Effector CD8-positive, alpha-beta T cell (primary cell): ENCODE results near the gene CRACR2B.

Experiments
- DNase-seq: peaks from one replicate; lab custom pipeline; 2025; lab: John Stamatoyannopoulos, UW

Gene CRACR2B

DNA sequence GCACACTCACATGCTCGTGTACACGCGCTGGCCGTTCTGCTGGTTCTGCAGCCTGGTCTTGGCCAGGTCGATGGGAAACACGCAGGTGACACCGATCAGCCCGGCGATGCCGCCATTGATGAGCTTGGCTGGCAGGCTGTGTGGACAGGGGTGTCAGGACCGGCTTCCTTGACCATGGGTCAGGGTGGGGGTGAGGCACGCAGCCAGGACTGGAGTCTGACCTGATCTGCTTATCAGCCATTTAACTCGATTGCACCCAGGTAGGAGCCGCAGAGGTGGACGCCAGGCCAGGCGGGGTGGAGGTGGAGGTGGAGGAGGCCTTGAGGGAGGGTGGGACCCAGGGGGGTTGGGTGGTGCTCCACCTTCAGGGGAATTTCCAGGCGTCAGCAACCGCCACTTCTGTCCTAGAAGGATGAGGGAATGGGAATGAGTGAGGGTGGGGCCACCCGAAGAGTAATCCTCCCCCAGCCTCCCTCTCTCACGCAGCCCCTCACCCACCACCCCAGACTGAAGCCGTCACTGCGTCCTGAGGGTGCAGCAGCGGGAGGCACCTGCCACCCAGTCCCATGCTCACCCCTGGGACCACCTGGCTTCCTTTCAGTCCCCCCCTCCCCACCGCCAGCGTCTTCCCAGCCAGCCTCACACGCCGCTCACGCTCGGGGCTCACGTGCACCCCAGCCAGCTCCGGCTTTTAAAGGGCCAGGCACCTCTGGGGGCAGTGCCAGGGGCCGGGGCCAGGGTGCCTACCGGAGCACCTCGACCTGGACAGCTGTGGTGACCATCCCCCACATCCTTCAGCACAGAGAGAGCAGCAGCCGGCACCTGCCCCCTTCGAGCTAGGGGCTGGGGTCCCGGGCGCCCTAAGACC is 32.7 kb upstream of the CRACR2B start:
- no peak for DNase-seq

DNA sequence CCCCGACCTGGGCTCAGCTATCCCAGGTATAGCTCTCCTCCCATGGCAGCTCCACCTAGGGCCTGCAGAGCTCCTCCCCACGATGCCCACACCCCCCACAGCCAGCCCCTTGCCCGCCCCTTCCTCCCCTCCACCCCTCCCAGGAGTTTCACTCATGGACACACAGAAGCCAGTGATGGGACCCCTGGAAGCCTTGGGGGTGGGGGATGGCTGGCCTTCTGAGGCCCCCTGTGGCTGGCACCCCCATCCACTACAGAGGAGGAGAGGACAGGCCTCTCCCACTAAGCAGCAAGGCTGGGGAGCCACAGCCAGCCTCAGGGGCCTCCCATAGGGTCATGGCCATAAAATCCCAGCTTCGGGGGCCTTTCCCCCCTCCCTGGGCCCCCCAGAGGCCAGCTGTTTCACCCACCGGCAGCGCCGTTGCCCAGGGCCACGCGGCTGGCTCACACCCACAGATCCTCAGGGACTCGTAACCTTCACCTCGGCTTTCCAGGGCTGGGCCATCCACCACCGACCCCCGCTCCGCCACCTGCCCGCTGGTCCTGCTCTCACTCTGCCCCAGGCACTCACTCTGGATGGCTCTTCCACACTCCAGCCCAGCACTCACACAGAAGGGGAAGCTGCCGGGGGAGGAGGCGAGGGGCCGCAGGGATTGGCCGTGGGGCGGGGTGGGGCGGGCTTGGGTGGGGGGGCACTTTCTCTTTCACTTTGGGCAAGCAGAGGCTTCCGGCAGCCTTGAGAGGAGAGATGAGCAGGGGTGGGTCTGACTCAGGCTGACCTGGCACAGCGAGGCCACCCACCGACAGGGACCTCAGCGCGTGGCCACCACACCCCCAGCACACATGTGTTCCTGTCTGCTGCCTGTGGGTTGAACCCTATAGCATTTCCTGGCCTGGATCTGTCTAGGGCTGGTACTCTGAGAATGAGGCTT is 31.8 kb upstream of the CRACR2B start:
- DNase-seq = peak; percentile 78

DNA sequence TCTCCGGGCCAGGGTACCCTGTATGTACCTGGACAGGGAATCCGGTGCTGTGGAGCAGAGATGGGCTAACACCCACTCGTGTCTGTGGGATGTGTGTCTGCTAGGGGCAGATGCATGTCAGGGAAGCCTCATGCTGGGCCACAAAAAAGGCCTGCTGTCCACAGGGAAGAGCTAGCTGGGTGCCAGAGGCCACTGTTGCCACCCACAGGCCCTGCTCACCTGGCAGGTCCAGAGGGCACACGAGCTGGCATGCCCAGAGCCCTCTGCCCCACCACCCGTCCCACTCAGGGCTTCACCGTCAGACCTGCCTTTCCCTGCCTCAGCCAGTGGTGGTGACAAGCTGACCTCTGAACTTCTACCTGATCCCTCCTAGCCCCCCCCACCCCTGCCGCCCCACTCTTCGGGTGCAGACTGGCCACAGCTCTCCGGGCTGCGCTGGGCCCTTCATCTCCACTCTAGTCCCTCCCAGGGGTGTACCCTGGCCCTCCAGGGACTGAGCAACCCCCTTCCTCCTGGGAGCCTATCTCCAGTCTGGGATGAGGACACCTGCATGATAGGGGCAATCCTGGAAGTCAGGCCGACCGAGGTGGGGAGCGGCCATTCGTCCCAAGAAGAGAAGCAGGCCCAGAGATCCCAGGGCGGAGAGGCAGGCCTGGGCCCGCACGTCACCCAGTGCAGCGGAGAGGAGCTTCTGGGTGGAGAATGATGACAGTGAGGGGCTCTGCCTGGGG is 31.0 kb upstream of the CRACR2B start:
- no peak for DNase-seq

DNA sequence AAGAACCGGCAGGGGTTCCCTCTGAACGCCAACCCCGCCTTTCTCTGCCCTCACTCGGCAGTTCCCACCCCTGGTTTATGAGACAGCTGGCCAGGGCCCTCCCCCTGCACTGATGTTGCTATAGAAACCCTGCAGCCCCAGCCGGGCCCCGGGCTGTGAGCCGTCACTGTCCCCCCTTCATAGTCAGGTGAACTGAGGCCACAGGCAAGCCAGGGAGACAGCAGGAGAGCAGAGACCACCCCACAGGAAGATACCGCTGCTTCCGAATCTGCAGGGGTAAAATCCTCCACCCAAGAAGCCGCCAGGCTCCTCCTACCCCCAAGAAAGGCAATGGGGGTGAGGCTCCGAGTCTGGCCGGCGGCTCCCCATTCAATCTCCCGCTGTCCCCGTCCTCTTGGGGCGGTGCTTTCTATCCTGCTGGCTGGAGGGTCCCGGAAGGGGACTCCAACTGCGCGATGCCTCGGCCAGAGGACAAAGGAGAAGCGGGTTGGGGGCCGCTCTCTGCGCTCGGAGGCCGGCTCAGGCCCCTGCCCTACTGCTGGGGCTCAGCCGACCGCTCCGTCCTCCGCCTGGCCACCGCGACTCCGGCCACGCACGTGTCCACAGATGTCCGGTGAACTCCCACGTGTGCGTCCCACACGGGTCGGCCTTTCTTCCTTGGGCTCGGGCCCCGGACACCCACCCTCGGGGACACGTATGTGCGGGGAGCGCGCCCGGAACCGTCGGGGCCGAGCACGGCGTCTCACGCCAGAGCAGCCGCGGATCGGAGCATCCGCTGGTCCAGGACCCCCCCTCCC is 30.2 kb upstream of the CRACR2B start:
- peak; percentile 71 for DNase-seq

DNA sequence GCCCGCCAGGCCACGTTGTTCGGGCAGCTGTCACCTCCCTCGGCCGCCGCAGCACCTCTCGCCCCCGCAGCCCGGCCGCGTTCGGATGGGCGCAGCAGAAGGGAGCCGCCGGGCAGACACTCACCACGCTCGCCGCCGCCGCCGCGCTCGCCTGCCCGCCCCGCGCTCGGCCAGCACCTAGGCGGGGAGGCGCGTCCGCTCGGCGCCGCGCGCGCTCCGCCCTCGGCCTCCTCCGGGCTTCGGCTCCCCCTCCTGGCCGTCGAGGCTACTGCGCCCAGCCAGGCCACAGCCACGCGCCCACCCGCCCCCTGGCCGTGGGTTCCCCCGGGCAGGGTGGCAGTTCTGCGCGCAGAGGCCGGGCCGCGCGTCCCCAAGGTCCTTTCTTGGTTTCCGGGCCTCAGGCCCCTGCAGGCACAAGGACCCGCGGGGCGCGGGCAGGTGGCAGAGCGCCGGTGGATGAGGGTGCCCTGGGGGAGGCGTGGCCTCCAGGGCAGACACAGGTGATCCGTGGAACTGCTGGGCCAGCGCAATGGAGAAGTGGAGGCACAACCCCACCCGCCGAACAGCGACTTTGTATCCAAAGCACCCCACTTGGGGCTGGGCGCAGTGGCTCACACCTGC is 29.5 kb upstream of the CRACR2B start, which contains the start of gene SLC25A22:
TSS of gene SLC25A22 (minus strand) at position 189 of the 621 bp plus-strand sequence. CDS start 3,275 bp downstream, outside the sequence.
- peak; percentile 71 for DNase-seq

DNA sequence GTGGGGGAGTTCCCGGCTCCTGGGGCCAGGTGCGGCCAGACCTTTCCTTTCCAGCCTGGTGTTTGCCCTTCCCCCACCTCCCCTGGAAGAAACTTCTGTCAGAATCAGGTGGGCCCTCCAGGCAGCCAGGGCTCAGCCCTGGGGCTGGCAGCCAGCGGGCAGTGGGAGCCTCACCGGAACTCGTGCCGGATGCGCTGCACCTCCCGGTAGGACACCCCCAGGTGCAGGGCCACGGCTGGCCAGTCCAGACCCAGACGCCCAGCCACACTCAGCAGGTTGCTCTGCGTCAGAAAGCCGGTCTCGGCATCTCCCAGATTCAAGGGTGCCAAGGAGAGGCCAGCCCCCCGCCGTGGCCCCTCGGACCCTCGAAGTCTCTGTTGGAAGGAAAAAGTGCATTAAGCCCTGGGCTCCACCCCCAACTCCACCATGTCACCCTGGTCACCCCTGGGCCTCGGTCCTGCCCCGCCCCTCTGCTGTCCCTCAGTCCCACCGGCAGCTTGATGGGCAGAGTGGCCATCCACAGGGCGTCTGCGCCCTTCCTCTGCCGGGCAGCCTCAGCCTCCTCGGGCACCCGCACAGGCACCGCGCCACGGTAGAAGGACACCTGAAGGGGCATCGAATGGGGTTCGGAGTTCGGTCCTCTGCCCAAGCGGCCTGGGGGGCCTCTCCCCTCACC is 27.9 kb upstream of the CRACR2B start:
- DNase-seq = no peak

DNA sequence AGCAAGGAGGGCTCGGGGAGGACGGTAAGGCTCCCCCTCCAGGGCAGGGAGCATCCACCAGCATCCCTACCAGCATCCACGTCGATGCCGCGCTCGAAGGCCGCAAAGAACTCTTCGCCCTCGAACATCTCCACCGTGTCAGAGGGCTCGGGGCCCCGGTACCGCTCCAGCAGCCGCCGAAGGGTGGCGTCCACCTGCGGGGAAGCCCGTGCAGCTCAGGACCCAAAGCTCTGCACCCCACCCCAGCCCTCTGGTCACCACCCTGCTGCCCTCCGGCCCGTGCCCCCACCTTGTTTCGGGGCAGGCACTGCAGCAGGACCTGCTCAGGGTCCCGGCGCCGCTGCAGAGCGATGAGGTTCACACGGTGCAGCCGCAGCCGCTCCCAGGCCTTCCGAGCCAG is 27.2 kb upstream of the CRACR2B start:
- DNase-seq = no peak

DNA sequence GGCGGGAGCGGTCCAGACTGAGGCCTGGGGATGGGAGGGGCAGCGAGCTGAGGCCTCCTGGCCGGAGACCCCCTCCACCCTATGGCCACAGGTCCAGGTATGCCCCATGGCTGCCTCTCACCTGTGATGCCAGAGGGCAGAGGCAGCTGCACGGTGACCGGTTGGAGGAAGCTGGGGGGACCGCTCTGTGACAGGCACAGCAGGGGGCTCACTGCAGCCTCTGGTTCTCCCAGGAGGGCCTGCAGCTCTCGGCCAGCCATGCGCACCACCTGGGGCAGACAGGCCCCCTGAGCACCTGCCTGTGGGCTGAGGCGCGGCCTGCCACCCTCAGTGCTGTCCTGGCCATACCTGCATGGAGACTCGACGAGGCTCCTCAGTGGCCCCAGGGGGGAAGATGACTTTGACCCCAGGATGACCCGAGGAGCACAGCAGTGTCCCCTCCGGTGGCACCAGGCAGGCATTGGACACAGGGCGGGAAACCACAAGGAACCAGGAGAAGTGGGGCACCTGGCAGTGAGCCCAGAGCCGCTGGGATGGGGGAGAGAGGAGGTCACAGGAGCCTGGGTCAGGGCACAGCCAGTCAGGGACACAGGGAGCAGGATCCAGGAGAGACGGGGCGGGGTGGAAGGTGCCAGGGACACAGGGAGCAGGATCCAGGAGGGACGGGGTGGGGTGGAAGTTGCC is 26.5 kb upstream of the CRACR2B start:
- DNase-seq = no peak

DNA sequence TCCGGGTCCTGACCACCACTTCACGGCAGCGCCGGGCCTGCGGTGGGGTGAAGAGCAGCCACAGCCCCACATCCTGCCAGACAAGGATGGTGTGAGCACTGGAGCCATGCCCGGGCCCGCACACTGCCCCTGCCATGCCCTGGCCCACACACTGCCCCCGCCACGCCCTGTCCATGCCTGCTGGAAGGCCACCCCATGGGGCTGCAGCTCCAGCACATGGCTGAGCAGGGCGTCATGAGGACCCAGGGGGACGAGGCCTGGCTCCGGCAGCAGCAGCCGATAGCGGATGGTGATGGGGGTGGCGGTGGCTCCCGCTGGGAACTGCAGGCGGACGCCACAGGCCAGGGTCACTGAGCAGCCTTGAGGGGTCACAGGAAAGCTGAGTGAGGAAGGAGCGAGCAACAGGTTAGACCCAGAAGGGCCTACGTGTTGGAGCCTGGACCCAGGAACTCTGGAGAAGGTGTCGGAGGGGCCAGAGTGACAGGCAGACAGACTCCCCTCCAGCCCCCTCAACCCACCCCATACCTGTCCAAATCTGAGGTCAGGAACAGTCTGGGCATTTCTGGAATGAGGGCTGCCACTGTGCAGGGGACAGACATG is 25.6 kb upstream of the CRACR2B start:
- no peak for DNase-seq

DNA sequence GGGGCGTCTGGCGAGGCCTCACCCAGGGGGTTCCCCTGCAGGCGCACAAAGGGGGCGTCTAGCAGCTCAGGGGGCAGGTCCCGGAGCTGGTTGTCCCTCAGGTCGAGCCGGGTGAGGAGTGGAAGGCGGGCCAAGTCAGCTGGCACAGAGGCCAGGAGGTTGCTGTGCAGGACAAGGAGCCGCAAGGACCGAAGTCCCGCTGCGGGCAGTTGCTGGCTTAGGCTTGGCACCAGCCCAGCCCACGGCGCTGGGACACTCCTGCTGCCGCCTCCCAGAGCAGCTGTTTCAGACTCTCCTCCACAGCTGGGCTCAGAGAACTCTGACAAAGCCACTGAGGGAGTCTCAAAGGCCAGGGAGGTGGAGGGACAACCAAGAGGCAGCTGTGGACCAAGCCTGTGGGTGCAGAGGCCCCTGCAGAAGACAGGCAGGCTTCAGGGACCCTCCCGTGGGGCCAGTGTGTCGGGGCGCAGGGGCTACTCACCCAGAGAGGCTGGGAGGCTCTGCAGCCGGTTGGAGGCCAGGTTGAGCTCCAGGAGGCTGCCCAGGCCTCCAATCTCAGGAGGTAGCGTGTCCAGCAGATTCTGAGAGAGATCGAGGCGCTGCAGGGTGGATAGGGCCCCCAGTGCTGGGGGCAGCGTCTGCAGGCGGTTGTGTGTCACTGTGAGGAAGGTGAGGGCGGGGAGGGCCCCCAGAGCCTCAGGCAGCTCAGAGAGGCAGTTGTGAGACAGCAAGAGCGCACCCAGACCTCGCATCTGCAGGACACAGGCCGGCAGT is 24.8 kb upstream of the CRACR2B start:
- DNase-seq = no peak

DNA sequence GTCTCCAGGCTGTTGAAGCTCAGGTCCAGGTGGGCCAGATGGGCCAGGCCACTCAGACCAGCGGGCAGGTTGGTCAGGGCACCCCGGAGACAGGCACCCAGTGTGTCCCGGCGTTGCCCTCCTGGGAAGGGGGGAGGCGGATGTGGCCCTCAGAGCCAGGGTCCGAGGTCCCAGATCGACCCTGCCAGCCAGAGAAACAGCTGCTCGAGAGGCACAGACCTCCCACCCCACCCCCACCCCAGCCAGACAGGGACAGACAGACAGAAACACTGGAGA is 24.3 kb upstream of the CRACR2B start:
- DNase-seq = no peak

DNA sequence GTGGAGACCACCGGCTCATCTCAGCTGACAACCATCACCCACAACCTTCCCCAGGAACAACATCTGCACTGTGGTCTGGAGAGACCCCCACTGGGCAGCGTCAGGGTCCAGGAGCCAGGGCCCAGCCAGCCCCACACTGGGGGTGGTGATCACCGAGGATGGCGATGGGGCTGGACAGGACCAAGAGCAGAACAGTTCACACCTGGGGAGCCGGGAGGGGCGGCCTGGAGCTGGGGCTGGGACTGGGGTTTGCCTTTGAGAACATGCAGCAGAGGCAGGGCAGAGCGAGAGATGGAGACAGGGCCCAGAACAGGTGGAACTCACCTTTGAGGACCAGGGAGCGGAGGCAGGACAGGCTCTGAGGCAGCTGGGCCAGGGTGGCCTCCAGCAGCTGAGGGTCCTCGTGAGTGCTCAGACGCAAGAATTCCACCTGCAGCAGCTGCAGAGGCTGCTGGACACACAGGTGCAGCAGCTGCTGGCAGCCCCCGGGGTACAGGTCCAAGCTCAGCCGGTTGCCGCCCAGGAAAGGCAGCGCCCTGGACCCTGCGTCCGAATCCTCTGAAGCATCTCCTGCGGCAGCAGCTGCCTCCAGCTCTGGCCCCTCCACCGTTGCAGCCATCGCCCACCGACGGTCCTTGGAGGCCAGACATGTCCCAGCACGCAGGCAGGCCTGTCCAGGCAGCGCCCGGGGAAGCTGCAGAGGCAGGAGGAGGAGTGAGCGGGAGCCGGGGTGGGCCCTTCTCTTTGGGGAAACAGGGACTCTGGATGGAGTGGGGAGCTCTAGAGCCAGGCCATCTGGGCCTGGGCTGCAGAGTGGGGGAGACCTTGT is 23.7 kb upstream of the CRACR2B start:
- no peak for DNase-seq

DNA sequence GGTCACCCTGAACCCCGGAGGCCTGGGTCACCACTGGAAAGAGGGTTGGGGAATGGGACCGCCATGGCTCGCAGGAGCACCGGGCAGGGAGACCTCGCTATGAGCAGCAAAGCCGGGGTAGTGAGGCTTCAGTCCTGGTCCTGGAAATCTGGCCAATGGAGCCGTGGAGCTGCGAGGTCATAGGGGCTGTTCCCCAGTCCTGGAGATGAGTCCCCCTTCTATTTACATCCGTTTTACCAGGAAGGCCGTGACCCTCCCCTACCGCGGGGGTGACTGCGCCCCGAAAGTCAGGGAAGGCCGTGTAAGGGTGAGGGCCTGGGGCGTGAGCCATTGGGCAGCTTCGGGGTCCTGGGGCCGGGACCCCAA is 23.1 kb upstream of the CRACR2B start:
- DNase-seq = no peak

DNA sequence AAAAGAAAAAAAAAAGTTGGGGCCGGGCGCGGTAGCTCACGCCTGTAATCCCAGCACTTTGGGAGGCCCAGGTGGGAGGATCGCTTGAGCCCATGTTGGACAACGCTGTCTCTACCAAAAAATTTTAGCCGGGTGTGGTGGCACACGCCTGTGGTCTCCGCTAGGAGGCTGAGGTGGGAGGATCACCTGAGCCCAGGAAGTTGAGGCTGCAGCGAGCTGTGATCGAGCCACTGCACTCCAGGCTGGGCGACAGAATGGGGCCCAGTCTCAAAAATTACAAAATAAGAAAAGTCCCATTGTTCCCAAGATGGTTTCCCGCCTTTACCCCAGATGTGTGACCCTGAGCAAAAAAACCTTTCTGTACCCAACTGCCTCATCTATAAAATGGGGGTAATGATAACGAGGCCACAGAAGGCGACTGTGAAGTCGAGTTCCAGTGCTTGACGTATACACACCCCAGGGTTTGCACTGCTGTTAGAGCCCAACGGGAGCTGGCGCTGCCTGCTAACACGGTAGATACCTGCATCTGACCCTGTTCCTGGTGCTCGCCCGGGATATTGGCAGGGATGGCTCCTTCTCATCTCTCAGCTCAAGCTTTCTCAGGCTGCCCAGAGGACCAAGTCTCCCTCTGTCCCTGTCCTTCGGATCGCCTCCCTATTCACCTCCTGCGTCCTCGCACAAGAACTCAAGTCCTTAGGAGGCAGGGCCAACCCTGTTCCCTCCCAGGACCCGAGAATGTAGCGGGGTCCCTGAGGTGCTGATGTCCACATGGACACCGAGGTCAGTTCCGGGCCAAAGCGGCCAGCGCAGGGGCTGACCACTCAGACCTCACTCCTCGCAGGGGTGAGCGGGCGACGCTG is 19.1 kb upstream of the CRACR2B start:
- no peak for DNase-seq

DNA sequence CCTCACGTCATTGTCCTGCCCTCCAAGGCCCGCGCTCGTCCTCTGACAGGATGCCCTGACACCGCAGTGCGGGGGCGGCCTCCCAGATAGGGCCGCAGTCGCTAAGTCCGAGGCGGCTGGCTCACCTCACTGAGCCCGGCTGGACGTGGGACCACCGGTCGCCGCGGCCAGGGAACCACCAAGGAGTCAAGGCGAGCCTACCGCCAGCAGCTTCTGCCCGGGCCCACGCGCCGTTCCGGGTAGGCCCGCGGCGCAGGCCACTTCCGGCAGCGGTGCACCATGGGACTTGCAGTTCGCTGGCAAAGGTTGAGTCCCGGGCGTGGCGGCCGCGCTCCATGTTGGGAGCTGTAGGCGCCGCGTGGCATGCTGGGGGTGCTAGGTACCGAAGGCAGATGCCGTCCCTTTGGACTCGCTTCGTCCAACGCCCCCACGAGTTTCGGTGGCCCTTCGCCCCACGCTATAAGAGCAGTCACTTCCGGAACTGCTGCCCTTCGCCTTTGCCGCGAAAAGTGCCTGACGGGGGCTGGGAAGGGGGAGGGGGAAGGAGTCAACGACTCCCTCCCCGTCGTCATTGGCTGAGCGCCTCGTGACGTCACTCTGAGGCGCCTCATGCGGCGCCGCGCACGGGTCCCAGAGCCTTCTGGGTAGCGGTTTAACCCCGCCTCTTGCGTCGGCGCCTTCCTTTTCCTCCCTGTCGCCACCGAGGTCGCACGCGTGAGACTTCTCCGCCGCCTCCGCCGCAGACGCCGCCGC is 18.3 kb upstream of the CRACR2B start, which contains the start of gene RPLP2:
TSS of gene RPLP2 (plus strand) at position 681 of the 753 bp plus-strand sequence. CDS start 268 bp downstream, outside the sequence.
- DNase-seq = peak; percentile 94

DNA sequence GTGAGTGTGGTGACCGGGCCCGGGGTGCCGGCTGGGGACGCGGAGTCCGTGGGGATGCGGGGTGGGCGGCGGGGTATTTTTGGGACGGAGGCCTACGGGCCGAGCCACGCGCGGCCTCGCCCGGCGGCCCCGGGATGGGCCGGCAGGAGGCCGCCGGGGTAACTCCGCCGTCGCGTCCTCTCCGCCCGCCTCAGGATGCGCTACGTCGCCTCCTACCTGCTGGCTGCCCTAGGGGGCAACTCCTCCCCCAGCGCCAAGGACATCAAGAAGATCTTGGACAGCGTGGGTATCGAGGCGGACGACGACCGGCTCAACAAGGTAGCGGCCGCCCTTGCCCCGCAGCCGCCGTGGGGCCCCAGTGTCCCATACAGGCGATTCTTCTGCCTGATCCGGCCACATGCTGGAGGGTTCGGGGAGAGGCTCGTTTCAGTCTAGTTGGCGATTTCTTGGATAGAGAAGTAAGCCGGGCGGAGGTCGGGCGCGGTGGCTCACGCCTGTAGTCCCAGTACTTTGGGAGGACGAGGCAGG is 17.6 kb upstream of the CRACR2B start:
- no peak for DNase-seq
